Muscle layer of duodenum (tissue), 2 donors: ENCODE results near the gene RRAGA.
"Not testable (repeated sequence)": the region's sequence is repeated elsewhere in the genome, so short reads cannot be mapped to it uniquely, and the experiment has no call there.

ENCODE experiments used
- H3K27ac ChIP-seq: one replicate; pipeline ENCODE4 v1.7.0; 2013; ENCODE audit warnings: mild to moderate bottlenecking, low read length
- H3K27me3 ChIP-seq: one replicate; pipeline ENCODE4 v1.7.0; 2013; ENCODE audit warnings: low read depth, mild to moderate bottlenecking, control low read depth, low read length
- H3K36me3 ChIP-seq, 2 donors: one replicate each; pipeline ENCODE4 v1.7.0; 2013; ENCODE audit warnings: low read length in 2 of 2, control low read depth in 1 of 2, mild to moderate bottlenecking in 1 of 2; ENCODE audit not compliant: insufficient read depth in 2 of 2, control insufficient read depth in 1 of 2
- H3K4me1 ChIP-seq, 2 donors: one replicate each; pipeline ENCODE4 v1.7.0; 2013; ENCODE audit warnings: low read length in 2 of 2, mild to moderate bottlenecking in 2 of 2, control low read depth in 1 of 2, moderate library complexity in 1 of 2; ENCODE audit not compliant: insufficient read depth in 2 of 2, control insufficient read depth in 1 of 2
- H3K4me3 ChIP-seq, 2 donors: one replicate each; pipeline ENCODE4 v1.7.0; 2013; ENCODE audit warnings: low read length in 2 of 2, low read depth in 1 of 2, mild to moderate bottlenecking in 1 of 2
- H3K9me3 ChIP-seq, 2 donors: one replicate each; pipeline ENCODE4 v1.7.0; 2013; ENCODE audit warnings: low read length in 2 of 2, control low read depth in 1 of 2, mild to moderate bottlenecking in 1 of 2; ENCODE audit not compliant: control insufficient read depth in 1 of 2
- donor health status: healthy.

Gene RRAGA

DNA sequence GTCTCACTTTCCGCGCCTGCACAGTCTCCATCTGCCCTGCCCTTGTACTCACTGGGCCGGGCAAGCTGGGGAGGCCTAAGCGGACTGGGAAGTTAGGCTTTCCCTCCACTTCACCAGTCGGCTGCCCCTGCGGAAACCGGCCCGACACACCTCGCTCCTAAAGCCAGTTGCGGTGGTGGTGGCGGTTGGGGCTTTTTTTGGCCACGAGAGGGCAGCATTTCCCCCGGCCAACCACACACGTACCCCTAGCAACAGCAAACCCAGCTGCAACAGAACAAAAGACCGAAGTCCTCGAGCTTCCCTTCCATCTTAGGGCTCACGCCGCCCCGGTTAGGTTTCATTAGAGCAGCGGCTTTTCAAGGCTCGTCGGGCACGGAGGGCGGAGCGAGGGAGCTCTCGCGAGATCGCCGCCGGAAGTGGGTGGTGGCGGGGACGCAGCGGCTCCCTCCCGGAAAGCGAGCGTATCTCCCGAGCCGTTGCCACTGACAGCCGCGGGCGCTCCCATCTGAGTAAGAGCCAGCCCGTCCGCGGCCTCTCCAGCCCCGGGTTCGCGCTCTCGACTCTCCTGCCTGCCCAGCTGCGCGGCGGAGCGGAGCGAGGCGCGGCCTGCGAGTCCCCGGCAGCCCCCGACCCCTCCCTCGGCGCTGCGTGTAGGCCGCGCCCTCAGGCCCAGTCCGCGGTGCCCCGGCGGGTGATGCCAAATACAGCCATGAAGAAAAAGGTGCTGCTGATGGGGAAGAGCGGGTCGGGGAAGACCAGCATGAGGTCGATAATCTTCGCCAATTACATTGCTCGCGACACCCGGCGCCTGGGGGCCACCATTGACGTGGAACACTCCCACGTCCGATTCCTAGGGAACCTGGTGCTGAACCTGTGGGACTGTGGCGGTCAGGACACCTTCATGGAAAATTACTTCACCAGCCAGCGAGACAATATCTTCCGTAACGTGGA lies at the start of gene RRAGA:
TSS of gene RRAGA (plus strand) at position 462 of the 951 bp plus-strand sequence. CDS start at position 695, 233 bp downstream.
- no peaks in the 10 kb centered on the region for H3K27me3 ChIP-seq
- peak within 1 kb of the TSS; percentile 81 for H3K4me3 ChIP-seq
- peaks cover 5 to 21% of the 10 kb centered on the region in 2 donors for H3K4me1 ChIP-seq

DNA sequence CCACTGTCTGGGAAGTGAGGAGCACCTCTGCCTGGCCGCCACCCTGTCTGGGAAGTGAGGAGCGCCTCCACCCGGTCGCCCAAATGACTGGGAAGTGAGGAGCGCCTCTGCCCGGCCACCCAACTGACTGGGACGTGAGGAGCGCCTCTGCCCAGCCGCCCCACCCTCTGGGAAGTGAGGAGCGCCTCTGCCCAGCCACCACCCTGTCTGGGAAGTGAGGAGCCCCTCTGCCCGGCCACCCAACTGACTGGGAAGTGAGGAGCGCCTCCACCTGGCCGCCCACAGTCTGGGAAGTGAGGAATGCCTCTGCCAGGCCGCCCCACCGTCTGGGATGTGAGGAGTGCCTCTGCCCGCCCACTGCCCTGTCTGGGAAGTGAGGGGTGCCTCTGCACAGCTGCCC lies 49.1 kb upstream of the RRAGA start:
- Histone ChIP-seq H3K27ac (no peak overlapping the region), H3K4me3 (no peak overlapping the region), H3K27me3 (no peaks in the 10 kb centered on the region), H3K4me1 (no peaks in the 10 kb centered on the region), H3K36me3 (no peaks in the 10 kb centered on the region), H3K9me3 (peaks cover 0 to 2% of the 10 kb centered on the region in 2 donors)

More for the DNA sequence above, at the start of gene RRAGA:
- Histone ChIP-seq H3K9me3 (no peaks in the 10 kb centered on the region), H3K27ac (peak within 1 kb of the TSS; percentile 88), H3K36me3 (peaks cover 0 to 7% of the 10 kb centered on the region in 2 donors)

- H3K4me3 ChIP-seq = no peak overlapping the region
- no peaks in the 10 kb centered on the region for H3K36me3 ChIP-seq
- no peaks in the 10 kb centered on the region for H3K27me3 ChIP-seq
- H3K27ac ChIP-seq = no peak overlapping the region
- H3K4me1 ChIP-seq = peaks cover 0 to 11% of the 10 kb centered on the region in 2 donors
- H3K9me3 ChIP-seq = no peaks in the 10 kb centered on the region
These were observed 39.7 kb upstream of the RRAGA start for GRCh38 chr9:19009391-19009965.

DNA sequence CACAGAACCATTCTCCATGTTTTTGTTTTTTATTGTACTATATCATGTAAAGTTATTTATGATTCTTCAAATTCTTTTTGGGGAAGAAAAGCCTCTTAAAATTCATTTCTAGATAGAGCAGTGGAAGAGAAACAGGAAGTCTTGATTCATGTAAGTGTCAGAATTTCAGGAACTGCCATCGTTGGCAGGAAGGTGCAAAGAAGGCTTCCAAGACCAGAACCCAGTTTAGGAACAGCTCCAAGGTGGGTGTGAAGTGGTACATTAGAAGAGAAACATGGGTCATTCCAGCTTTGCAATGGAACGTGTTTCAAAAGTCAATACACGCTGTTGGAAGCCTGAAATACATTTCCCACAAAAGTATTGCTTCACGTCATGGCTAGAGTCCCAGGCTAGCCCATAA lies 31.0 kb upstream of the RRAGA start:
- no peak overlapping the region for H3K4me3 ChIP-seq
- H3K4me1 ChIP-seq = no peaks in the 10 kb centered on the region
- H3K27me3 ChIP-seq = no peaks in the 10 kb centered on the region
- no peaks in the 10 kb centered on the region for H3K9me3 ChIP-seq
- no peaks in the 10 kb centered on the region for H3K36me3 ChIP-seq
- H3K27ac ChIP-seq = no peak overlapping the region

DNA sequence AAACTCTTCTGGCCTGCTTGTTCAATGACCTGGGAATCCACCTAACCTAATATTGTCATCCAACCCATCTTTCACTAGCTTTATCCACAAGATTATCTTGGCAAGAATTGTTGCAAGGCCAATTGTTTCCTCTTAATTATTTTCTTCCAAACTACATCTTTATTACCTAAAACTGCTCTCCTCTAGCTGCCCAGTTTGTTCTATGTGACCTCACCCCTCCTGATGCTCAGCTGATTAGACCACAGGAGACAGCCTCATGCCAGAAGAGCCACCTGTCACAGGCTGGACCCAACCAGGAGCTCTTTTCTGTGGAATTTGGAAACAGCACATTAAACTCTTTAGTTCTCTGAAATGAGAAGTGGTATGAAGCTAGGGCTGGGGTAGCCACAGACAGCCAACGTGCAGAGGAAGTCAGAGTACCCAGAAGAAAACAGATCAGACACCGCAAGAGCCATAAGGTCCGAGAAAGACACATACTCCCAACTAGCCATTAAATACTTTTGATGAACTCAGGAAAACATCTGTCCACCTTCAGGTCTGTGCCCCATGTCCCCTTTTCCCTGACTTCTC lies 28.3 kb upstream of the RRAGA start:
- no peaks in the 10 kb centered on the region for H3K4me1 ChIP-seq

DNA sequence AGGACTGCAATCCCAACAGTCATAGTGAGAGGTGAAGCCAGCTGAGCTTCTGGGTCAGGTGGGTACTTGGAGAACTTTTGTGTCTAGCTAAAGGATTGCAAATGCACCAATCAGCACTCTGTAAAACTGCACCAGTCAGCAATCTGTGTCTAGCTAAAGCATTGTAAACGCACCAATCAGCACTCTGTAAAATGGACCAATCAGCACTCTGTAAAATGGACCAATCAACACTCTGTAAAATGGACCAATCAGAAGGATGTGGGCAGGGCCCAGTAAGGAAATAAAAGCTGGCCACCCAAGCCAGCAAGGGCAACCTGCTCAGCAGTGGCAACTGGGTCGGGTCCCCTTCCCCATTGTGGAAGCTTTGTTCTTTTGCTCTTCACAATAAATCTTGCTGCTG lies 27.6 kb upstream of the RRAGA start:
- not testable (repeated sequence) for H3K27me3 ChIP-seq, H3K4me3 ChIP-seq, H3K9me3 ChIP-seq, H3K36me3 ChIP-seq, H3K27ac ChIP-seq, H3K4me1 ChIP-seq

More for the DNA sequence above, 28.3 kb upstream of the RRAGA start:
- no peaks in the 10 kb centered on the region for H3K36me3 ChIP-seq
- H3K4me3 ChIP-seq = no peak overlapping the region
- no peaks in the 10 kb centered on the region for H3K9me3 ChIP-seq
- no peaks in the 10 kb centered on the region for H3K27me3 ChIP-seq
- no peak overlapping the region for H3K27ac ChIP-seq

DNA sequence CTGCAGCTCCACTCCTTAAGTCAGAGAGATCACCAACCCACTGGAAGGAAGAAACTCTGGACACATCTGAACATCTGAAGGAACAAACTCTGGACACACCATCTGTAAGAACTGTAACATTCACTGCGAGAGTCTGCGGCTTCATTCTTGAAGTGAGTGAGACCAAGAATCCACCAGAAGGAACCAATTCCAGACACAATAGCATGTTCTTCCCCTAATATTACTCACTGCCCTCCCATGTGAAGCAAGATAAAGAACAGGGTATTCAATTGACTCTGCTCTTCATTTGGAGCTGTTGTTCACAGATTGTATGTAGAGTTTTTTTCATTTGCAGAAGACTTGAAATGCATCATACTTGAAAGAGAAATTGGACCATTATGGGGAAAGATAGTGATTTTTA lies 27.0 kb upstream of the RRAGA start:
- Histone ChIP-seq H3K27ac (no peak overlapping the region), H3K4me3 (no peak overlapping the region), H3K36me3 (no peaks in the 10 kb centered on the region), H3K9me3 (no peaks in the 10 kb centered on the region), H3K4me1 (no peaks in the 10 kb centered on the region), H3K27me3 (no peaks in the 10 kb centered on the region)

DNA sequence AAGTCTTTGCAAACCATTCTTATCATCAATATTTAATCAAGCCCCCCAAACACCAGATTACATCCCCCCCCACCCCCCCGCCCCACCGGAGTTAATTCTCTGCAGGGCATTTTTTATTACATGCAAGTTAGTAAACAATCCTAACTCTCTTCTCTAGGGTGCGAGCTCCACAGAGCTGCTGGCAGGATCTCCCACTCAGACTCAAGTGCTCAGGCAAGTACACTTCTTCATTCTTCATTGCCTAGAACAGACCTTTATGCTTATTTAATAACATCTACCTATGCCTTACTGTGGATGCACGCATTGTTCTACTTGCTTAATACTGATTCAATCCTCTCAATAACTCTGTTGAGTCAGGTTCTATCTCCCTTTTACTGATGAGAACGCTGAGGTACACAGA lies 26.1 kb upstream of the RRAGA start:
- Histone ChIP-seq H3K27ac (no peak overlapping the region), H3K4me1 (no peaks in the 10 kb centered on the region), H3K36me3 (no peaks in the 10 kb centered on the region), H3K4me3 (no peak overlapping the region), H3K27me3 (no peaks in the 10 kb centered on the region), H3K9me3 (no peaks in the 10 kb centered on the region)

GRCh38 chr9:19026375-19026774 lies 22.9 kb upstream of the RRAGA start:
- H3K4me3 ChIP-seq = no peak overlapping the region
- no peak overlapping the region for H3K27ac ChIP-seq
- no peaks in the 10 kb centered on the region for H3K4me1 ChIP-seq
- H3K9me3 ChIP-seq = no peaks in the 10 kb centered on the region
- H3K27me3 ChIP-seq = no peaks in the 10 kb centered on the region
- no peaks in the 10 kb centered on the region for H3K36me3 ChIP-seq

DNA sequence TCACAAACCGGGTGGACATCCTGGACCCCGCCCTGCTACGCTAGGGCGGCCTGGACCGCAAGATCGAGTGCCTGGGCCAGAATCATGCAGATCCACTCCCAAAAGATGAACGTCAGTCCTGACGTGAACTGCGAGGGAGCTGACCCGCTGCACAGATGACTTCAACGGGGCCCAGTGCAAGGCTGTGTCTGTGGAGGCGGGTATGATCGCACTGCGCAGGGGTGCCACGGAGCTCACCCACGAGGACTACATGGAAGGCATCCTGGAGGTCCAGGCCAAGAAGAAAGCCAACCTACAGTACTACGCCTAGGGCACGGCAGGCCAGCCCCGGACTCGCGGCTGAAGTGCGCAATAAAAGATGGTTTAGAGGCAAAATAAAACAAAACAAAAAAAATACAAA lies 21.4 kb upstream of the RRAGA start:
- Histone ChIP-seq H3K4me3 (no peak overlapping the region), H3K27ac (no peak overlapping the region), H3K9me3 (no peaks in the 10 kb centered on the region), H3K4me1 (no peaks in the 10 kb centered on the region), H3K27me3 (no peaks in the 10 kb centered on the region), H3K36me3 (no peaks in the 10 kb centered on the region)

- Histone ChIP-seq H3K27ac (no peak overlapping the region), H3K4me3 (no peak overlapping the region), H3K27me3 (no peaks in the 10 kb centered on the region), H3K4me1 (no peaks in the 10 kb centered on the region), H3K9me3 (no peaks in the 10 kb centered on the region), H3K36me3 (no peaks in the 10 kb centered on the region)
These were observed 20.3 kb upstream of the RRAGA start for GRCh38 chr9:19028835-19029451.
